ENCODE results near the gene TP53BP2. TPM values are rescaled to one million over a fixed set of nuclear protein-coding genes. Genes with fewer than 3 reads are reported as not detected.
"Not testable (repeated sequence)": the region's sequence is repeated elsewhere in the genome, so short reads cannot be mapped to it uniquely, and the experiment has no call there.

TP53BP2 gene
- polyA plus RNA-seq, 3 donors, result 6.4 to 13.9 (median 12.0) TPM

GRCh38 chr1:223815020-223815853 is 30.5 kb downstream of the TP53BP2 start:
- no peak overlapping the region for H3K27ac ChIP-seq (ENCODE audit: low read depth, low read length)
- 38 to 77% (median 70%) methylated on average over 4 of the region's 4 CpGs for WGBS, 3 donors

DNA sequence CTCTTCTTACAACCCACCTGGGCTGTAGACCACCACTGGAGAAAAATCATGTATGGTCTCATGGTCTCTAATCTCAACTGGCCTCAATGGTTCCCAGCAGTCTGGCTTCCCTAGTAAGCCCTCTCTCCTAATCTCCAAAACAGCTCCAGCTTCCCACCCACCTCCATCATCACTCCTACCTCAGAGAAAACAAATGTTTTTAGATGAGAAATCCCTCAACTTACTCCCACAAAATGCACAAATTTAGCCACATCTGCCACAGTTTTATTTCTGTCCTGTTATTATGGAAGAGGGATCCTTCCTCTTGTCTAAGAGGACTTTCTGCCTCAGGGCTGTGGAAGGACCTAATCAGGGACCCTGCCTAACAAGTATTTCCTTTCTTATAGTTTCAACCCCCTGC is 32.1 kb downstream of the TP53BP2 start:
- no peak overlapping the region for H3K27ac ChIP-seq (ENCODE audit: low read depth, low read length)

DNA sequence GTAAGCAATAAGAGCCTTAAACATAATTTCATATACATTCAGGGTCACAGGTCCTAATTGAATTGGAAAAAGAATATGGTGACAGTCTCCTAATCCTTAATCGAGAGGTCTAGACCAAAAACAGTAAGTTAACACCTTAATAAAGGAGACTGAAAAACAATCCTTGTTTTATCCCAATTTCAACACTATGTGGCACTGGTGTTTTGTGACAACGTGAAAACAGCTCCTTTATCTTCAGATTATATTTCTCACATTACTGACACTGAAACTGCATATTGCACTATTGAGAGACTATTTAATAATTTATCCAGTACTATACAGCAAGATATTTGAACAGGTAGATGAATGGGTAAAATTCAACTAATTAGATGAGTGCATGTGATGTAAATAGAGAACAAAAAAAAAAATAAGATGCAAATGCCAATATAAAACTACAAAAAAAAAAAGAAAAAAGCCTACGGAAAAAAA is 34.1 kb downstream of the TP53BP2 start:
- WGBS, 3 donors, result 38 to 57% (median 49%) methylated on average over 3 of the region's 3 CpGs
- H3K27ac ChIP-seq (ENCODE audit: low read depth, low read length), result no peak overlapping the region

GRCh38 chr1:223810586-223810985 is 35.2 kb downstream of the TP53BP2 start:
- no peak overlapping the region for H3K27ac ChIP-seq (ENCODE audit: low read depth, low read length)
- WGBS, 3 donors, result 82 to 86% (median 85%) methylated on average over 2 of the region's 2 CpGs

DNA sequence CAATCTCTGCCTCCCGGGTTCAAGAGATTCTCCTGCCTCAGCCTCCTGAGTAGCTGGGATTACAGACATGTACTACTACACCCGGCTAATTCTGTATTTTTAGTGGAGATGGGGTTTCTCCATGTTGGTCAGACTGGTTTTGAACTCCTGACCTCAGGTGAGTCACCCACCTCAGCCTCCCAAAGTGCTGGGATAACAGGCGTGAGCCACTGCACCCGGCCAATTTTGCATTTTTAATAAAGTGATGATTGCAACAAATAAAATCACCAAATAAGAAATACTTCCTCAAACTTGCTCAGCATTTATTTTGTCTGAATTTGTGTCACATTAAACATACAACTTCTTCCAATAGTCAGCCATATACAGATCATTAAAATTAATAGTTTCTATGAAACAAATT is 35.8 kb downstream of the TP53BP2 start:
- not testable (repeated sequence) for H3K27ac ChIP-seq (ENCODE audit: low read depth, low read length)
- WGBS, 3 donors, result 70 to 86% (median 71%) methylated on average over 4 of the region's 4 CpGs

DNA sequence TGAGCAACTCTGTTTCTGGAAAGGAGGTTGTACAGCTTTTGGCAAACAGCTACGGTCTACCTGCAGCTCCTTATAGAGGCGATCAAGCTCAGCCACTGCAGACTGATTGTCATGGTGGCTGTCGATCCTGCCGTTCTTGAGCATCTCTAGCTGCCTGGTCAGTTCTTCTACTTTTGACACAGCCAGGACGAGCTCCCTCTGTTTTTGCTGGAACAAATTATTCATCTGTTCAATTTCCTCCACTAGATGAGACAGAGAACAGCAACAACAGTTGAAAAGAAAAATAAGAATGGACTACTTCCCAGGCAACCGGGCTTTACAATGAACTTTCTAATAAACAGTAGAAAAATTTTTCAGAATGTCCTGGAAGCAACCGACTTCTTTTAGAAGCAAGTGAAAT is 42.5 kb downstream of the TP53BP2 start:
- H3K27ac ChIP-seq (ENCODE audit: low read depth, low read length), result no peak overlapping the region
- 91 to 96% (median 92%) methylated on average over 7 of the region's 7 CpGs for WGBS, 3 donors

- no peak overlapping the region for H3K27ac ChIP-seq (ENCODE audit: low read depth, low read length)
- WGBS, 3 donors, result 82 to 94% (median 88%) methylated on average over 4 of the region's 4 CpGs
Observed at GRCh38 chr1:223802602-223803001, 43.1 kb downstream of the TP53BP2 start.

GRCh38 chr1:223802032-223802431 is 43.7 kb downstream of the TP53BP2 start:
- WGBS, 3 donors, result 89 to 96% (median 96%) methylated on average over 7 of the region's 7 CpGs

GRCh38 chr1:223796210-223796609 is 49.5 kb downstream of the TP53BP2 start:
- 92 to 96% (median 95%) methylated on average over 7 of the region's 7 CpGs for WGBS, 3 donors
- no peak overlapping the region for H3K27ac ChIP-seq (ENCODE audit: low read depth, low read length)

More at GRCh38 chr1:223802032-223802431, 43.7 kb downstream of the TP53BP2 start:
- no peak overlapping the region for H3K27ac ChIP-seq (ENCODE audit: low read depth, low read length)

GRCh38 chr1:223794136-223794880 is 51.4 kb downstream of the TP53BP2 start:
- H3K27ac ChIP-seq (ENCODE audit: low read depth, low read length), result no peak overlapping the region
- 79 to 89% (median 86%) methylated on average over 9 of the region's 9 CpGs for WGBS, 3 donors

DNA sequence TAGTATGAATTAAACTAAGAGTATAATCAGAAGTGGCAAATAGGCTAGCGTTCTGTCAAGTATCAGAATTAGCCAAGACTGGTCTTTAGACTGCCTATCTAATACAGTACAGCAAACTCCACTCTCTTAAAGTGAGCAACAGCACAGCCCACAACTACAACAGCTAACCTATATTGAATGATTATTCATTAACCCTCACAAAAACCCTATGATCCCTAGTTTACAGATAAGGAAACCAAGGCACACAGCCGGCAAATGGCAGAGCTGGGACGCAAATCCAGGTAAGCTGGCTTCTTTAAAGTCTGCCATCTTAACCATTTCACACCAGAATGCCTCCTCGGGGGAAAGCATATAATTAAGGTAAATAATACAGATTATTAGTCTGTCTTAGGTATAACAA is 52.0 kb downstream of the TP53BP2 start:
- H3K27ac ChIP-seq (ENCODE audit: low read depth, low read length), result no peak overlapping the region
- 70 to 96% (median 80%) methylated on average over 4 of the region's 4 CpGs for WGBS, 3 donors

GRCh38 chr1:223792046-223792445 is 53.7 kb downstream of the TP53BP2 start:
- WGBS, 3 donors, result 66 to 83% (median 75%) methylated on average over 2 of the region's 2 CpGs
- no peak overlapping the region for H3K27ac ChIP-seq (ENCODE audit: low read depth, low read length)

- no peak overlapping the region for H3K27ac ChIP-seq (ENCODE audit: low read depth, low read length)
- 27 to 88% (median 84%) methylated on average over 4 of the region's 4 CpGs for WGBS, 3 donors
Observed at GRCh38 chr1:223788746-223789415, 56.9 kb downstream of the TP53BP2 start.

DNA sequence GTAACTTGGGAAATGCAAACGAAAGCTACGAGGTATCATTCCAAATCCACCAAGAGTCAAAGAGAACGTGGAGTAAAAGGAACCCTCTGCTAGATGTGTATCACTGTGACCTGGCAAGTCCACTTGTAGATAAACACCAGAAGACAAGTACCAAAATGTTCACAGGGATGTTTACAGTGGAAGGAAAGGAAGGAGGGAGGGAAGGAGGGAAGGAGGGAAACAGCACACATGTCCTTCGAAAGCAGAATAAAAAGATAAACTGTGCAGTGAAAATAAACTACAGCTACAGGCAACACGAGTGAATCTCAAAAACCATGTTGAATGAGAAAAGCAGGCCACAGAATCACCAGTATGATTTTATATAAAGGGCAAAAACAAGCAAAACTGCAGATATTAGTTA is 59.9 kb downstream of the TP53BP2 start:
- WGBS, 3 donors, result 50 to 81% (median 80%) methylated on average over 5 of the region's 5 CpGs

DNA sequence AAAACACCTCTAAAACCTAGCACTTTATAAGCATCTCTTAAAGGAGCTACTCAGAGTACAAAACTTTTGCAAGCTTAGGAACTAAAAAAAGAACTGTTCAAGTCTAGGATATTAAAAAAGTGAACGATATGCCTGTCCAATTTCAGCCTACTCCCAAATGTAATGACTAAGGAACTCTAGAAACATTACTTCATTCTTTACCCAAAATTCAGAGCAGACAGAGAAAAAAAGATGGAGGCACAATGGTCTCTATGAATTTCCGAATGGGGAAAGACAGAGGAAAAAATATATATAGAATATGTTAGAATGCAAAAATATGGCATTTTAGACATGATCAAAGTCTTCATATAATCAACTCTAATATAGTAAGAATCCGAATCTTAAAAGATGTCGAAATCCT is 61.2 kb downstream of the TP53BP2 start:
- H3K27ac ChIP-seq (ENCODE audit: low read depth, low read length), result no peak overlapping the region
- WGBS, 3 donors, result 82 to 87% (median 85%) methylated on average over 4 of the region's 4 CpGs

More for the DNA sequence above, 59.9 kb downstream of the TP53BP2 start:
- no peak overlapping the region for H3K27ac ChIP-seq (ENCODE audit: low read depth, low read length)

- no peak overlapping the region for H3K27ac ChIP-seq (ENCODE audit: low read depth, low read length)
- WGBS, 3 donors, result 47 to 95% (median 47%) methylated on average over 1 of the region's 1 CpG
Observed at GRCh38 chr1:223783676-223784075, 62.1 kb downstream of the TP53BP2 start.

DNA sequence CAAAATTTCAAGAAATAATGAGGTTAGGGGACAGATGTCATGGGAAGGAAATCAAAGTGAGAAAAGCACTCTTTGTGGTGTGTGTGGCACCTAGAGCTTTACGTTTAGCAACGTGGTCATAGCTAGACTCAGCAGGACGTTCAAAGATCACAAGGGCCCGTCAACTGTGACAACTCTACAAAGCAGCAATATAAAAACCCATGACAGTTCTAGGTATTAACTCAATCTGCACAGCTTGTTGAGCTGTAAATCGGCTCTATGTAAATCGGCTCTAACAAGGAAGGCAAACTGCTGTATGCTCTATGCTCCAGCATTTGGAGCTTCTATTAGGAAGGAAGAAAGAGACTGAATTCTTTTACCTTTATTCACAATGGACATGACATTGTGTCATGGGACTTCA is 64.8 kb downstream of the TP53BP2 start:
- WGBS, 3 donors, result 82 to 88% (median 84%) methylated on average over 6 of the region's 6 CpGs
- H3K27ac ChIP-seq (ENCODE audit: low read depth, low read length), result no peak overlapping the region

DNA sequence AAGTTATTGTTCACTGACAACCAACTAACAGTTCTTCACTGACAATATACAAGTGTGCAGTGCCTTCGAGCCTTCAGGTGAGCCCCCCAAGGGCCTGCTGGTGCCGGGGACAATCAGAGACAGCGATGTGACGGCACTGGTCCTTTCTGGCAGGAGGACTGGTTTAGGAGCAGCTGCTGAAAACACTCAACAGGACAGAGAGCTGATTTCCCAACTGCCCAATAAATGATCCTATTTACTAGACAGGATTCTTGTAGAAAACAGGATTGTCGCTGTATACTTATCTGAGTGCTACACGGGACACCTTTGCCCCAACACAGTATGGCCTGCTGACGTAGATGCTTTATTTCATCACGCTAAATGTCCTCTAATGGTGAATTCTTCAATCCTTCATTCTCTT is 65.4 kb downstream of the TP53BP2 start:
- 93 to 97% (median 94%) methylated on average over 8 of the region's 8 CpGs for WGBS, 3 donors
- H3K27ac ChIP-seq (ENCODE audit: low read depth, low read length), result no peak overlapping the region
